Vagina (tissue), 2 donors: ENCODE data around the gene CNN3. TPM values are rescaled to one million over a fixed set of nuclear protein-coding genes. Genes with fewer than 3 reads are reported as not detected.
"Not testable (repeated sequence)": the region's sequence is repeated elsewhere in the genome, so short reads cannot be mapped to it uniquely, and the experiment has no call there.

Experiments used
- DNase-seq, 2 donors: peaks; one replicate each; pipeline ENCODE4 v3.0.0-alpha.2; 2017; ENCODE audit errors: extremely low spot score in 2 of 2
- H3K27ac ChIP-seq: fragments of 200-600 bp; sonication (generic); one replicate; pipeline ENCODE4 v1.5.1; 2019
- H3K27me3 ChIP-seq: fragments of 200-600 bp; sonication (generic); one replicate; pipeline ENCODE4 v1.5.1; 2019
- H3K36me3 ChIP-seq, 2 donors: fragments of 200-600 bp; sonication (generic); one replicate each; pipeline ENCODE4 v1.5.1; 2017 to 2019
- H3K4me1 ChIP-seq: fragments of 200-600 bp; sonication (generic); one replicate; pipeline ENCODE4 v1.5.1; 2019
- H3K4me3 ChIP-seq, 2 donors: fragments of 200-600 bp; sonication (generic); 1 replicate in 1 of 2; 2 replicates in 1 of 2; pipeline ENCODE4 v1.5.1; 2016 to 2019
- H3K9me3 ChIP-seq: fragments of 200-600 bp; sonication (generic); one replicate; pipeline ENCODE4 v1.5.1; 2019
- POLR2A ChIP-seq, 2 donors: fragments of 450-650 bp; IDR thresholded peaks; one replicate each; pipeline ENCODE4 v1.6.1; 2017; ENCODE audit warnings: antibody characterized with exemption in 2 of 2, mild to moderate bottlenecking in 2 of 2, moderate library complexity in 2 of 2
- POLR2AphosphoS5 ChIP-seq, 2 donors: sonication (generic); formaldehyde crosslinking; IDR thresholded peaks; one replicate each; pipeline ENCODE4 v1.9.0; 2017; ENCODE audit warnings: antibody characterized with exemption in 2 of 2, mild to moderate bottlenecking in 2 of 2, low read depth in 1 of 2; ENCODE audit not compliant: insufficient read depth in 1 of 2
- intact Hi-C: fragments of 100-400 bp; cut with DNase I; formaldehyde crosslinking; loops from one replicate; pipeline ENCODE4 v1.15.1; 2023
- total RNA-seq: library from RNA; depleted of rRNA; stranded (reverse); fragments of >200 nt; gene quantifications from one replicate; pipeline ENCODE4 v1.2.3, GENCODE V29; 2016
- TF ChIP-seq, protein P1 (sequence below), 3 experiments: fragments of 450-650 bp in 2 of 3; fragments of 200-600 bp in 1 of 3; sonication (generic) in 1 of 3; IDR thresholded peaks; one replicate each; pipeline ENCODE4 v1.5.1; 2017 to 2019; ENCODE audit warnings: antibody characterized with exemption in 3 of 3, mild to moderate bottlenecking in 2 of 3, moderate library complexity in 2 of 3

CNN3 gene
- total RNA-seq, 1 donor from 2014 or later, result 250 TPM

- no peaks in the 10 kb centered on the region for H3K36me3 ChIP-seq
- no peaks in the 10 kb centered on the region for H3K9me3 ChIP-seq
- no peaks in the 10 kb centered on the region for H3K4me1 ChIP-seq
- intact Hi-C loops, result no loop called here
- no peak for TF ChIP-seq POLR2AphosphoS5 (IDR thresholded peaks at IDR 0.05; ENCODE audit: insufficient read depth in 1 of 2, low read depth in 1 of 2)
- no peak for TF ChIP-seq POLR2A (IDR thresholded peaks at IDR 0.05)
- TF ChIP-seq, protein P1, sequence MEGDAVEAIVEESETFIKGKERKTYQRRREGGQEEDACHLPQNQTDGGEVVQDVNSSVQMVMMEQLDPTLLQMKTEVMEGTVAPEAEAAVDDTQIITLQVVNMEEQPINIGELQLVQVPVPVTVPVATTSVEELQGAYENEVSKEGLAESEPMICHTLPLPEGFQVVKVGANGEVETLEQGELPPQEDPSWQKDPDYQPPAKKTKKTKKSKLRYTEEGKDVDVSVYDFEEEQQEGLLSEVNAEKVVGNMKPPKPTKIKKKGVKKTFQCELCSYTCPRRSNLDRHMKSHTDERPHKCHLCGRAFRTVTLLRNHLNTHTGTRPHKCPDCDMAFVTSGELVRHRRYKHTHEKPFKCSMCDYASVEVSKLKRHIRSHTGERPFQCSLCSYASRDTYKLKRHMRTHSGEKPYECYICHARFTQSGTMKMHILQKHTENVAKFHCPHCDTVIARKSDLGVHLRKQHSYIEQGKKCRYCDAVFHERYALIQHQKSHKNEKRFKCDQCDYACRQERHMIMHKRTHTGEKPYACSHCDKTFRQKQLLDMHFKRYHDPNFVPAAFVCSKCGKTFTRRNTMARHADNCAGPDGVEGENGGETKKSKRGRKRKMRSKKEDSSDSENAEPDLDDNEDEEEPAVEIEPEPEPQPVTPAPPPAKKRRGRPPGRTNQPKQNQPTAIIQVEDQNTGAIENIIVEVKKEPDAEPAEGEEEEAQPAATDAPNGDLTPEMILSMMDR (IDR thresholded peaks at IDR 0.05), result no peak
- DNase-seq, result no peak
- no peak overlapping the region for H3K27ac ChIP-seq
- H3K27me3 ChIP-seq, result no peaks in the 10 kb centered on the region
- H3K4me3 ChIP-seq, result no peak overlapping the region
These were observed 15.5 kb upstream of the CNN3 start for GRCh38 chr1:94942171-94943128.

GRCh38 chr1:94941480-94941879 is 14.6 kb upstream of the CNN3 start:
- H3K27ac ChIP-seq, H3K4me3 ChIP-seq, intact Hi-C loops: not testable (repeated sequence)

DNA sequence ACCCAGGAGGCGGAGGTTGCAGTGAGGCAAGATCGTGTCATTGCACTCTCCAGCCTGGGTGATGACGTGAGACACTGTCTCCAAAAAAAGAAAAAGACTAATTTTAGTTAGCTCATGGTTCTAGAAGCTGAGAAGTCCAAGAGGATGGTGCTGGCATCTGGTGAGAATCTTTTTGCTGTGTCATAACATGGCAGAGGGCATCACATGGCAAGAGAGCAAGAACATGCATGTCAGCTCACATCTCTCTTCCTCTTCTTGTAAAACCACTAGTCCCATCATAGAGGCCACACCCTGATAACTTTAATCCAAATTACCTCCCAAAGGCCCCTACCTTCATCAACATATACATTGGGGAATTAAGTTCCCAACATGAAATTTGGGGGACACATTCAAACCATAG is 13.8 kb upstream of the CNN3 start:
- TF ChIP-seq POLR2A (IDR thresholded peaks at IDR 0.05) (no peak), POLR2AphosphoS5 (IDR thresholded peaks at IDR 0.05; ENCODE audit: insufficient read depth in 1 of 2, low read depth in 1 of 2) (no peak)
- no peak overlapping the region for H3K27ac ChIP-seq
- H3K36me3 ChIP-seq, result no peaks in the 10 kb centered on the region
- no peak overlapping the region for H3K4me3 ChIP-seq
- no peaks in the 10 kb centered on the region for H3K9me3 ChIP-seq
- no peaks in the 10 kb centered on the region for H3K27me3 ChIP-seq
- DNase-seq, result no peak
- peaks cover 11% of the 10 kb centered on the region for H3K4me1 ChIP-seq
- intact Hi-C loops, result no loop called here

More at GRCh38 chr1:94941480-94941879, 14.6 kb upstream of the CNN3 start:
- H3K4me1 ChIP-seq, H3K27me3 ChIP-seq, DNase-seq, H3K9me3 ChIP-seq, H3K36me3 ChIP-seq: not testable (repeated sequence)

GRCh38 chr1:94937820-94938219 is 10.9 kb upstream of the CNN3 start:
- TF ChIP-seq, protein P1 (IDR thresholded peaks at IDR 0.05), result no peak
- TF ChIP-seq POLR2A (IDR thresholded peaks at IDR 0.05) (no peak), POLR2AphosphoS5 (IDR thresholded peaks at IDR 0.05; ENCODE audit: insufficient read depth in 1 of 2, low read depth in 1 of 2) (no peak)
- Histone ChIP-seq H3K9me3 (no peaks in the 10 kb centered on the region), H3K36me3 (no peaks in the 10 kb centered on the region), H3K4me1 (peaks cover 12% of the 10 kb centered on the region), H3K4me3 (no peak overlapping the region), H3K27ac (peak overlapping the region; percentile 46), H3K27me3 (no peaks in the 10 kb centered on the region)
- intact Hi-C loops, result no loop called here
- DNase-seq, result no peak

DNA sequence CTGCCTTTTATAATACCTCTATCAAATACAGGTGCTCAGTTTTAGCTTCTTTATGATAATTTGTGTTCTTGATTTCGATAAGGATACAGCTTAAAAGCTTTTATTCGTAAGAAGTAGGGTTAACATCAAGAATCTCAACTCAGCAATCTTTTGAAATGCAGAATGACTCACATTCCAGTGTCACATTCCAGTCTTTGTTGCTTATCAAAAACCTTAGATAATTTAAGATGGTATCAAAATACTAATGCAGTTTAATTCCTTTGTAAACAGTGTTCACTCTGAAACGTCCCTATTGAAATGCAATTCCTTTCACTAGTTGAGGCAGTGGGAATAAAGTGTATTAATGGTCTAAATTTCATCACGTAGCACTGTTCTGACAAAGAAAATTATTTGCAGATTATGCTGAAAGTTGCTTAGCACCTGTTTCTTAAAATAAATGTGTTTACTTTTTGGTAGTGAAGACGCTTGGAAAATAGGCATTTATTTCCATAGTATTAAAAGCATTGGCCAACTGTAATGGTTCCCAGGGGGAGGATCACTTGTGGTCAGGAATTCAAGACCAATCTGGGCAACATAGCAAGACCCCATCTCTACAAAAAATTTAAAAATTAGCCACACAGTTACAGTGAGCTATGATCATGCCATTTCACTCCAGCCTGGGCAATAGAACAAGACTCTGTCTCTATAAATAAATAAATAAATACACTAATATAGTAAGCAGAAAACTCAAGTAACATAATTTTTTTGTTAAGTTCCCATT is 10.1 kb upstream of the CNN3 start:
- no peaks in the 10 kb centered on the region for H3K27me3 ChIP-seq
- no peak overlapping the region for H3K4me3 ChIP-seq
- no peaks in the 10 kb centered on the region for H3K9me3 ChIP-seq
- DNase-seq, result no peak
- TF ChIP-seq, protein P1 (IDR thresholded peaks at IDR 0.05), result no peak
- TF ChIP-seq POLR2A (IDR thresholded peaks at IDR 0.05) (no peak), POLR2AphosphoS5 (IDR thresholded peaks at IDR 0.05; ENCODE audit: insufficient read depth in 1 of 2, low read depth in 1 of 2) (no peak)
- H3K4me1 ChIP-seq, result peaks cover 12% of the 10 kb centered on the region
- intact Hi-C loops, result no loop called here
- H3K27ac ChIP-seq, result no peak overlapping the region
- no peaks in the 10 kb centered on the region for H3K36me3 ChIP-seq
